Adrenal gland (tissue), 5 donors: ENCODE results near the gene VGLL4.

Source experiments
- CTCF ChIP-seq, 6 experiments: fragments of 450-650 bp in 4 of 6; fragments of 200-600 bp in 2 of 6; sonication (generic) in 1 of 6; IDR thresholded peaks; 1 replicate in 5 of 6; 2 replicates in 1 of 6; pipeline versions ENCODE4 v1.5.1 to v1.8.0; 2016 to 2021; ENCODE audit warnings: antibody characterized with exemption in 6 of 6, mild to moderate bottlenecking in 2 of 6, moderate library complexity in 1 of 6
- POLR2A ChIP-seq, 2 donors: fragments of 450-650 bp; IDR thresholded peaks; one replicate each; pipeline ENCODE4 v1.6.1; 2017; ENCODE audit warnings: antibody characterized with exemption in 2 of 2, mild to moderate bottlenecking in 2 of 2, moderate library complexity in 1 of 2
- donor health status: DM: no; HTN: no; CAD: no.

- no peak for TF ChIP-seq POLR2A (IDR thresholded peaks at IDR 0.05)
- TF ChIP-seq CTCF (IDR thresholded peaks at IDR 0.05) = no peak
These were observed 99.7 kb downstream of the VGLL4 start for GRCh38 chr3:11543948-11544387.
